Measurements from ENCODE around the gene OR10A4. TPM values are rescaled to one million over a fixed set of nuclear protein-coding genes. Genes with fewer than 3 reads are reported as not detected.

OR10A4 gene
- total RNA-seq, 2 donors from 2014 or later: not detected

DNA sequence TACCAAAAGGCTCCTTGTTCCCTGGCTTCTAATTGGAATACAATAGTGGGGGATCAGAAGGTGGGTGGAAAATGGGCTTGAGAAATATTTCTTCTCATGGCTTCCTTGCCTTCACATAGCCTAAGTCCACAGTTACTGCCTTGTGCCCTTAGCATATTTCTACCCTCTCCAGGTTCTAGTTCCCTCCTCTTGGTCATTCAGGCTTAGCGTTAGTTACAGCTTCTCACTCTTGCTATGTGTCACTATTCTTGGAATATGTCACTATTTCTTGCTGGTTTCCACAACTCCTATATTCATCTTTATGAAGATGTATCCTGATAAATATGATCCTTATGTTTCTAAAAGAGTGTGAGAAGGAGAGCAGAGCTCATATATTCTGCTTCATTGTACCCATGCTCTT is 13.4 kb downstream of the OR10A4 start:
- no peak for TF ChIP-seq POLR2A (IDR thresholded peaks at IDR 0.05)
- TF ChIP-seq, protein P1, sequence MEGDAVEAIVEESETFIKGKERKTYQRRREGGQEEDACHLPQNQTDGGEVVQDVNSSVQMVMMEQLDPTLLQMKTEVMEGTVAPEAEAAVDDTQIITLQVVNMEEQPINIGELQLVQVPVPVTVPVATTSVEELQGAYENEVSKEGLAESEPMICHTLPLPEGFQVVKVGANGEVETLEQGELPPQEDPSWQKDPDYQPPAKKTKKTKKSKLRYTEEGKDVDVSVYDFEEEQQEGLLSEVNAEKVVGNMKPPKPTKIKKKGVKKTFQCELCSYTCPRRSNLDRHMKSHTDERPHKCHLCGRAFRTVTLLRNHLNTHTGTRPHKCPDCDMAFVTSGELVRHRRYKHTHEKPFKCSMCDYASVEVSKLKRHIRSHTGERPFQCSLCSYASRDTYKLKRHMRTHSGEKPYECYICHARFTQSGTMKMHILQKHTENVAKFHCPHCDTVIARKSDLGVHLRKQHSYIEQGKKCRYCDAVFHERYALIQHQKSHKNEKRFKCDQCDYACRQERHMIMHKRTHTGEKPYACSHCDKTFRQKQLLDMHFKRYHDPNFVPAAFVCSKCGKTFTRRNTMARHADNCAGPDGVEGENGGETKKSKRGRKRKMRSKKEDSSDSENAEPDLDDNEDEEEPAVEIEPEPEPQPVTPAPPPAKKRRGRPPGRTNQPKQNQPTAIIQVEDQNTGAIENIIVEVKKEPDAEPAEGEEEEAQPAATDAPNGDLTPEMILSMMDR (IDR thresholded peaks at IDR 0.05): no peak
- no peaks in the 10 kb centered on the region for H3K4me1 ChIP-seq
- no peak for DNase-seq
- no peak overlapping the region for H3K4me3 ChIP-seq
- no peaks in the 10 kb centered on the region for H3K27me3 ChIP-seq
- no peaks in the 10 kb centered on the region for H3K9me3 ChIP-seq
- H3K36me3 ChIP-seq (replicated peaks in 1 of 2; ENCODE audit: insufficient read depth in 1 of 2, low read depth in 2 of 2): no peaks in the 10 kb centered on the region
- 74 to 86% methylated on average over 1 of the region's 1 CpG for WGBS, 2 donors
- ATAC-seq: no peak
- intact Hi-C loops (cut with DNase I): no loop called here
- no peak overlapping the region for H3K27ac ChIP-seq

DNA sequence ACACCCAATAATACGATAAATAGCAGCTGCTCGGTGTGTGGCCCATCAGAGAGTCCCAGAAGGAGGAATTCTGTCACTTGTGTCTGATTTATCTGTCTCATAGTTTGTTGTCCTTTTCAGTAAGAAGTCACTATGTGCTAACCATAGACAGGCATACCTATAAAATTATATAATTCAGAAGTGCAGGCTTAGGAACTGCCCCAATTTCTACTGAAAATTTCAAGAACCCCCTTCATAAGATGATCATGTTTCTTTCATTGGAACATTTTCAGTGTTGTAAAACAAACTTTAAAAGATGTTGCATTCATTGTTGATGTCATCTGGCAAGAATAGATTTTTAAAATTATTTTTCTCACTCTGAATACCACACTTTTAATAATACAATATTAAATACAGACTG is 16.0 kb downstream of the OR10A4 start, which contains the start of gene OR2D2:
Gene OR2D2, minus strand, starts transcription at position 101 of the 400 bp plus-strand sequence. Its CDS starts 0 bp downstream, at position 101.
- intact Hi-C loops (cut with DNase I): no loop called here
- 93% methylated on average over 2 of the region's 2 CpGs for WGBS, 2 donors
- no peaks in the 10 kb centered on the region for H3K36me3 ChIP-seq (replicated peaks in 1 of 2; ENCODE audit: insufficient read depth in 1 of 2, low read depth in 2 of 2)
- H3K9me3 ChIP-seq: no peaks in the 10 kb centered on the region
- no peaks in the 10 kb centered on the region for H3K27me3 ChIP-seq
- ATAC-seq: no peak
- no peak for DNase-seq
- H3K4me3 ChIP-seq: no peak within 1 kb of the TSS
- no peak within 1 kb of the TSS for H3K27ac ChIP-seq
- no peaks in the 10 kb centered on the region for H3K4me1 ChIP-seq
- TF ChIP-seq, protein P1 (IDR thresholded peaks at IDR 0.05): no peak
- no peak for TF ChIP-seq POLR2A (IDR thresholded peaks at IDR 0.05)

DNA sequence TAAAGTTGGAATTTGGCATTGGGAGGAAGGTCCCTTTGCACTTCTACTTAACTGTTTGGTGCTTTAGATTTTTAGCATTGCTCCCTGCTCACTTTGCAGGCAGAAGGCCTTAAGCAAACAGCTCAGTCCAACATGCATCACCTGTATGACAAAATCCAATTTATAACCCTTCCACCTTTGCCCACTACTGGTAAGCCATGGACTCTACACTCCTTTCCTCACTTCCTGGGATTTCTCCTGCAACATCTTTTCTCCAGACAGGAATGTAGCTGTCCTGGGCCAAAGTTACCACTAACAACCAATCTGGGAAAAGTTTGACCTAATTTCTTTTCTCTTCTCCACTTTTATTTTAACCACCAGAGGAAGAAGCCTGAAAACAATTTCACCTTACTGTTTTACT is 17.7 kb downstream of the OR10A4 start:
- no peak for TF ChIP-seq POLR2A (IDR thresholded peaks at IDR 0.05)
- TF ChIP-seq, protein P1 (IDR thresholded peaks at IDR 0.05): no peak
- intact Hi-C loops (cut with DNase I): no loop called here
- no peak for ATAC-seq

DNA sequence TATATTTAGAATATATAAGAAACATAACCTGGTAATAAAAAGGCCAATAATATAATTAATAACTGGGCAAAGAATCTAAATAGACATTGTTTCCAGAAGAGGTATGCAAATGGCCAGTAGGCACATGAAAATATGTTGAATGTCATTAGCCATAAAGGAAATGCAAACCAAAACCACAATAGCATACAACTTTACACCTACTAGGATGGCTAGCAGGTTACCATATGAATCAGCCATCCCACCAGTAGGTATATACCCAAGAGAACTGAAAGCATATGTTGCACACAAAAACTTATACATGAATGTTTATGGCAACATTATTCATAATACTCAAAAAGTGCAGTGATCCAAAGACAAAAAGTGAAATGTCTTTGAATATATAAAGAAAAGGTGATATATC is 18.6 kb downstream of the OR10A4 start:
- ATAC-seq (no peak), DNase-seq (no peak)
- TF ChIP-seq, protein P1 (IDR thresholded peaks at IDR 0.05): no peak
- TF ChIP-seq POLR2A (IDR thresholded peaks at IDR 0.05): no peak
- H3K9me3 ChIP-seq: no peaks in the 10 kb centered on the region
- intact Hi-C loops (cut with DNase I): no loop called here
- H3K27ac ChIP-seq: no peak overlapping the region
- no peaks in the 10 kb centered on the region for H3K27me3 ChIP-seq
- H3K4me3 ChIP-seq: no peak overlapping the region
- H3K4me1 ChIP-seq: no peaks in the 10 kb centered on the region
- no peaks in the 10 kb centered on the region for H3K36me3 ChIP-seq (replicated peaks in 1 of 2; ENCODE audit: insufficient read depth in 1 of 2, low read depth in 2 of 2)

More for the DNA sequence above, 17.7 kb downstream of the OR10A4 start:
- DNase-seq: no peak
- H3K36me3 ChIP-seq (replicated peaks in 1 of 2; ENCODE audit: insufficient read depth in 1 of 2, low read depth in 2 of 2): no peaks in the 10 kb centered on the region
- H3K9me3 ChIP-seq: no peaks in the 10 kb centered on the region
- no peak overlapping the region for H3K4me3 ChIP-seq
- H3K27me3 ChIP-seq: no peaks in the 10 kb centered on the region
- no peak overlapping the region for H3K27ac ChIP-seq
- no peaks in the 10 kb centered on the region for H3K4me1 ChIP-seq

DNA sequence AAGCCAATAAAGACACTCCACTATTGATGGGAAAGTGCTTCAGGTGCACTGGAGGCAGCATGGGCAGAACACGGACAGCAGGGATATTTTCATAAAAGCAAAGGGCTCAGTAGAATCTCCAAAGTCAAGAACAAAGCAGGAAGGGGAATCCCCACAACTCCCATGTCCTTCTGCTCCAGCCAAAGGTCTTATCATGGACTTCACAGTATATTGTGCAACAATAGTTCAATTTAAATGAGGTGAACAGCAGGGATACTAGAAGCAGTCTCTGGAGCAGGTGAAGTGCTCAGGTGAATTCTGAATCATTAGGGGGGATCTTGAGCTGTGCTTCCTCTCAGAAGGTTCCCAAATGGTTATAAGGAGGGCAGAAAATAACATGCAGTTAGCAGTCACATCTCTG is 22.5 kb downstream of the OR10A4 start:
- H3K4me1 ChIP-seq: no peaks in the 10 kb centered on the region
- H3K27me3 ChIP-seq: no peaks in the 10 kb centered on the region
- ATAC-seq (no peak), DNase-seq (no peak)
- WGBS, 2 donors: 60 to 71% methylated on average over 1 of the region's 1 CpG
- intact Hi-C loops (cut with DNase I): no loop called here
- TF ChIP-seq, protein P1 (IDR thresholded peaks at IDR 0.05): no peak
- no peak for TF ChIP-seq POLR2A (IDR thresholded peaks at IDR 0.05)
- H3K9me3 ChIP-seq: no peaks in the 10 kb centered on the region
- no peak overlapping the region for H3K4me3 ChIP-seq
- H3K36me3 ChIP-seq (replicated peaks in 1 of 2; ENCODE audit: insufficient read depth in 1 of 2, low read depth in 2 of 2): no peaks in the 10 kb centered on the region
- no peak overlapping the region for H3K27ac ChIP-seq
